Hypothalamus (tissue), 51 donors: ENCODE results near the gene HSDL1.

Source experiments
- DNase-seq, 51 donors: peaks; one replicate each; lab custom pipeline; 2025; lab: John Stamatoyannopoulos, UW

HSDL1 gene

GRCh38 chr16:84176192-84177053 is 31.4 kb upstream of the HSDL1 start:
- DNase-seq = no peak

- DNase-seq = peak in 17 of 51 donors; percentile 6 to 64 (median 26)
Measured at GRCh38 chr16:84175350-84176081, 30.5 kb upstream of the HSDL1 start.

- DNase-seq = no peak
Measured at GRCh38 chr16:84174396-84174795, 29.4 kb upstream of the HSDL1 start.

DNA sequence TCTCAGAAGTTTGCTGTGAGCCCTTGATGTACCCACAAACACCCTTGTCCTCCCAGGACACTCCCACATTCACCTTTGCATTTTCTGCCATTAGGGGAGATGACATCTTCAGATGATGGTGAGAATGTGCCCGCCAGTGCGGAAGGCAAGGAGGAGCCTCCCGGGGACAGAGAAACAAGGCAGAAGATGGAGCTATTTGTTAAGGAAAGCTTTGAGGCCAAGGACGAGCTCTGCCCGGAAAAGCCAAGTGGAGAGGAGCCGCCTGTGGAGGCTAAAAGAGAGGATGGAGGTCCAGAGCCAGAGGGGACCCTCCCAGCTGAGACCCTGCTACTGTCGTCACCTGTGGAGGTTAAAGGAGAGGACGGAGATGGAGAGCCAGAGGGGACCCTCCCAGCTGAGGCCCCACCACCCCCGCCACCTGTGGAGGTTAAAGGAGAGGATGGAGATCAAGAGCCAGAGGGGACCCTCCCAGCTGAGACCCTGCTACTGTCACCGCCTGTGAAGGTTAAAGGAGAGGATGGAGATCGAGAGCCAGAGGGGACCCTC is 24.9 kb upstream of the HSDL1 start:
- no peak for DNase-seq

DNA sequence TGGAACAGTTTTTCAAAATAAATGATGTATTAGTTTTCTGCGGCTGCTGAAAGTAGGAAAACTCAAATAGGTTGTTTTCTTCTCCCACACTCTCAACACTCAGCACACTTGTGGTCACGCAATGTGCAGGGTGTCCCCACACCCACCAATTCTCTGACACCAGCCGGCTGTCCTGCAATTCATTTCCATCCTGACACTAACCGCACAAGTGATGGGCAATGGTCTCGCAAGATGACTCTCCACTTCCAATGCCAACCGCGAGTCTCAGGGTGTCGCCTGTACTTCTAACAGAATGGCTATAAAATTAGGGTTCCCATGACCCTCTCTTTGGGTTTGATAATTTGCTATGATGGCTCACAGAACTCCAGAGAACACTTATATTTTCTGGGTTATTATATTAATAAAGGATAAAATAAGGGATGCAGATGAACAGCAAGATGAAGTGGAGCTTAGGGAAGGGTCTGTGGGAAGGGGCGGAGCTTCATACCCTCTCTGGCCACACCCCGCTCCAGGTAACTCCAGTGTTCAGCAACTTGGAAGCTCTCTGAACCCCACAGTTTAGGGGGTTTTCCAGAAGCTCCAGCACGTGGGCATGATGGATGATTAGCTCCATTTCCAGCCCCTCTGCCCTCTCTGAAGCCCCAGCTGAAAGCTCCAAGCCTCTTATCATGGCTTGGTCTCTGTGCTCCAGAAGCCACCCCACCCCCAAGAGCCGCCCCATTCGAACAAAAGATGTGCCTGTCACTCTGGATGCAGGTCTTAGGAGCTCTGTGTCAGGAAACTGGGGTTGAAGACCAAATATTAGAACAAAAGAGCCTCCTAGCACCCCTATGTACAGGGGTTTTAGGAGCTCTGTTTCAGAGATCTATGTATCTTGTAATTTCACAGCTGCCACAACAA is 22.1 kb upstream of the HSDL1 start:
- DNase-seq = no peak

GRCh38 chr16:84165746-84166145 is 20.8 kb upstream of the HSDL1 start:
- DNase-seq = no peak

GRCh38 chr16:84161801-84162200 is 16.8 kb upstream of the HSDL1 start:
- DNase-seq = no peak

GRCh38 chr16:84161037-84161436 is 16.1 kb upstream of the HSDL1 start:
- DNase-seq = no peak

- no peak for DNase-seq
Measured at GRCh38 chr16:84159800-84160199, 14.8 kb upstream of the HSDL1 start.

DNA sequence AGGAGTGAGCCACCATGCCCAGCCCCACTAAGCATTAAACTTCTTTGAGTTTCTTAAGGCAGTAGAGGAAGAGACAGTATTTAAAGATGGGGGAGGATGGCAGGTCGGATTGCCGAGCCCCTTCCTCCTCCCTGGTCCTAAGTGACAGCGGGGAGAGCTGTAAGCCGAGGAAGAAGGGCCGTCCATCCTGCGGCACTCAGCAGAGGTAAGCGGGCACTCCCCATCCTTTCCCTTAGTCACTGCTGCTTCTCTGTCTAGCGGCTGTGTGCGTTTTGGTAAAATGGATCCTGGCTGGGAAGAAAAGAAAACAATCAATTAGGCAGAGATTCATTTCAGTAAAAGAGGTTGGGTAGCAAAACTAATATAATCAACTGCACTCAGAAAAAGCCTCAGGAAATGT is 14.0 kb upstream of the HSDL1 start:
- no peak for DNase-seq

DNA sequence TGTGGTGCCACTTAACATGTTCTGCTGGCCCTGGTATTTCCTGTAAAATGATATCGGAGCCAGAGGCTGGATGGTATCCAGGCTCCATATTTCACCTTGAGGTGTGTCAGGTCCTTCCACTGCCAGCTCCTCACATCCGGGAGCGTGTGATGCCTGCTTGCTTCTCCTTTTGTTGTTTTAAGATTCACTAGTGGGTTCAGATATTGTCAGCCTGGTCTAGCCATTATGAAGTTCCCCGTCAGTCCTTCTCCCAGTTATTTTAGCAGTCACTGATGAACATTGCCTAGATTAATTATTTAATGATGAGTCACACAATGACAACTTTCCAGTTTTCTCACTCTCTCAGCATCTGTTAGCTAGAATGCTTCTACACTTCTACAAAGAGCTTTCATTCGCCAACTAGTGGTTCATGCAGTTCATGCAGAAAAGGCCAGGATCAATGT is 11.4 kb upstream of the HSDL1 start:
- DNase-seq = no peak

DNA sequence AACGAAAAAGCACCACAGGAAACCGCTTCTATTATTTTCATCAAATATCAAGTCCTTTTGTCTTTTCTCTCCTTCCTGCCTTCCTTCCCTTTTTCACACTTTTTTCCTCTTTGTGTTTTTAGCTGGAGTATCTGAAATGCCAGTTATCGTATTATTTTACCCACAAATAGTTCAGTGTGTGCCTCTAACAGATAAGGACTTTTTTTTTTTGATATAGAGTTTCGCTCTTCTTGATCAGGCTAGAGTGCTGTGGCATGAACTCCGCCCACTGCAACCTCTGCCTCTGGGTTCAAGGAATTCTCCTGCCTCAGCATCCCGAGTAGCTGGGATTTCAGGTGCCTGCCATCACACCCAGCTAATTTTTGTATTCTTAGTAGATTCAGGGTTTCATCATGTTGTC is 10.8 kb upstream of the HSDL1 start:
- DNase-seq = no peak

GRCh38 chr16:84155226-84155625 is 10.2 kb upstream of the HSDL1 start:
- DNase-seq = no peak

- no peak for DNase-seq
Measured at GRCh38 chr16:84153660-84154214, 8.8 kb upstream of the HSDL1 start.

DNA sequence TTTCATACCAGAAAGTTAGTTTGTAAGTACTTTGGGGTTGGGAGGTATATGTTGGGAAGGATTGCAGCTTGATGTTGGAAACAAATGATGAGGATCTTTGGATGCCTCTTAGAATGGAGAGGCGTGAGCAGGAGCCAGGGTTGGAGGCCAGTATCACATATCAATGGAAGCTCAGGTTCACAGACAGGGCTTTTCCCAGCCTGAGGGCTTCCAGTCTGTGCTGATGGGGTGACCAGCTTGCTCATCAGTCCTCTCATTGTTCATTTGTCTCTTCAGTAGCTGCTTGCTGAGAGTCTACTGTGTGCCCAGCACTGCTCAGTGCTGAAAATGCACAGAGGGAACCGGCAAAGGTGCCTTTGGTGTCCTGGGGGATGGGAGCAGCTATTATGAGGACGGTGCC is 5.9 kb upstream of the HSDL1 start:
- no peak for DNase-seq

GRCh38 chr16:84144209-84144858 is 643 bp downstream of the HSDL1 start:
- DNase-seq = peak in 19 of 51 donors; percentile 9 to 49 (median 29)

DNA sequence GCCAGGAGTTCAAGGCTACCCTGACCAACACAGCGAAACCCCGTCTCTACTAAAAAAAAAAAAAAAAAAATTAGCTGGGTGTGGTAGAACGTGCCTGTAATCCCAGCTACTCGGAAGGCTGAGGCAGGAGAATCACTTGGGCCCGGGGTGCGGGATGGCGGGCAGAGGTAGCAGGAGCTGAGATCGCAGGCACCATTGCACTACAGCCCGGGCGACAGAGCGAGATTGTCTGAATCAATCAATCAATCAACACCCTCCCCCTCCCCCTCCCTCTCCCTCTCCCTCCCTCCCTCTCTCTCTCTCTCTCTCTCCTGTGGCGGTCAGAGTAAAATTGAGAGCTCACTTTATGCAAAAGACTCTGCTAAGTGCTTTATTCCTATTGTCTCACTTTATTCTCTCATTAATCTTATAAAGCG is 1.2 kb downstream of the HSDL1 start:
- no peak for DNase-seq

DNA sequence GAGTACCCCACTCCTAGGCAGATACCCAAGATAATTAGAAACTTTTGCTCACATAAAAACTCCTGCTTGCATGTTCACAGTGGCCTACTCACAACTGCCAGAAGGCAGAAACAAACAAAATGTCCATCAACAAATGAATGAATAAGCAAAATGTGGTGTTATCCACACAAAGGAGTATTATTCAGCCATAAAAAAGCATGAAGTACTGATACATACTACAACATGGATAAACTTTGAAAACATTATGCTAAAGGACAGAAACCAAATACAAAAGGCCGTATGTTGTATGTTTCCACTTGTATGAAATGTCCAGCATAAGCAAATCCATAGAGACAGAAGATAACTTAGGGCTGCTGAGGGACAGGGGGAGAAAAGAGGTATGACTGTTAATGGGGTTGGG is 1.9 kb downstream of the HSDL1 start:
- no peak for DNase-seq

GRCh38 chr16:84141143-84141670 is 3.8 kb downstream of the HSDL1 start:
- DNase-seq = no peak
